IMR-90 (cell line): ENCODE measurements around the gene CDH15. TPM values are rescaled to one million over a fixed set of nuclear protein-coding genes. Genes with fewer than 3 reads are reported as not detected.

ENCODE experiments used
- ATAC-seq: fragments of 200-7000 bp; cut with Tn5 transposase; 2 replicates; pipeline ENCODE4 v1.9.1; 2020; ENCODE audit warnings: low read depth, mild to moderate bottlenecking, moderate library complexity
- BruUV-seq: library from RNA; stranded (reverse); fragments of 400-500 nt; replicated peaks from 2 replicates; lab custom pipeline; 2021; lab: Mats Ljungman, UMichigan
- CTCF ChIA-PET: fragments of 300-600 bp; formaldehyde crosslinking; extraction: SDS; loops from one replicate; lab custom pipeline; 2021; ENCODE audit warnings: antibody characterized with exemption; lab: Yijun Ruan, JAX
- POLR2A ChIA-PET: fragments of 300-600 bp; sonication (Branson Sonifier 250); formaldehyde crosslinking; loops from one replicate; lab custom pipeline; 2022; ENCODE audit warnings: antibody characterized with exemption; ENCODE audit not compliant: unreplicated experiment; lab: Charles Lee
- DNase-seq: peaks from one replicate; pipeline ENCODE4 v3.0.0; 2013
- H2AFZ ChIP-seq: replicated peaks from 2 replicates; pipeline ENCODE3; 2013; ENCODE audit warnings: low read length, mild to moderate bottlenecking; ENCODE audit not compliant: poor library complexity
- H2AK5ac ChIP-seq: 2 replicates; pipeline ENCODE4 v1.6.1; 2013; ENCODE audit warnings: low read depth, low read length, inconsistent platforms
- H2AK9ac ChIP-seq: replicated peaks from 2 replicates; pipeline ENCODE3; 2013; ENCODE audit warnings: mild to moderate bottlenecking, low read depth, low read length, moderate library complexity; ENCODE audit not compliant: poor library complexity
- H2BK120ac ChIP-seq: 2 replicates; pipeline ENCODE4 v1.6.1; 2013; ENCODE audit warnings: low read depth, low read length, inconsistent platforms
- H2BK15ac ChIP-seq: 3 replicates; pipeline ENCODE4 v1.6.1; 2013; ENCODE audit warnings: low read depth, low read length, inconsistent platforms
- H2BK20ac ChIP-seq: 2 replicates; pipeline ENCODE4 v1.6.1; 2013; ENCODE audit warnings: low read depth, mild to moderate bottlenecking, inconsistent platforms, low read length, moderate library complexity
- H2BK5ac ChIP-seq: 2 replicates; pipeline ENCODE4 v1.6.1; 2013; ENCODE audit warnings: mild to moderate bottlenecking, low read depth, low read length, inconsistent platforms; ENCODE audit not compliant: poor library complexity, severe bottlenecking
- H3K14ac ChIP-seq: replicated peaks from 2 replicates; pipeline ENCODE4 v1.6.1; 2013; ENCODE audit warnings: low read depth, low read length, inconsistent platforms
- H3K18ac ChIP-seq: 2 replicates; pipeline ENCODE4 v1.6.1; 2013; ENCODE audit warnings: low read depth, low read length, control low read depth
- H3K23ac ChIP-seq: 2 replicates; pipeline ENCODE4 v1.6.1; 2013; ENCODE audit warnings: low read depth, low read length, inconsistent platforms
- H3K27ac ChIP-seq: 2 replicates; pipeline ENCODE4 v1.5.1; 2013; ENCODE audit warnings: mild to moderate bottlenecking, control low read depth, low read length; ENCODE audit not compliant: insufficient read depth
- H3K27me3 ChIP-seq: 2 replicates; pipeline ENCODE4 v1.6.1; 2013; ENCODE audit warnings: low read length; ENCODE audit not compliant: control insufficient read depth, insufficient read depth
- H3K36me3 ChIP-seq: 2 replicates; pipeline ENCODE4 v1.6.1; 2013; ENCODE audit warnings: low read length, mixed read lengths; ENCODE audit not compliant: control insufficient read depth, insufficient read depth
- H3K4ac ChIP-seq: 2 replicates; pipeline ENCODE4 v1.6.1; 2013; ENCODE audit warnings: low read depth, low read length, inconsistent platforms
- H3K4me1 ChIP-seq: 2 replicates; pipeline ENCODE4 v1.6.1; 2013; ENCODE audit warnings: low read length, mixed read lengths; ENCODE audit not compliant: control insufficient read depth, insufficient read depth
- H3K4me2 ChIP-seq: 2 replicates; pipeline ENCODE4 v1.6.1; 2013; ENCODE audit warnings: low read depth, mild to moderate bottlenecking, control low read depth, low read length, moderate library complexity
- H3K4me3 ChIP-seq: 2 replicates; pipeline ENCODE4 v1.5.1; 2013; ENCODE audit warnings: low read depth, mild to moderate bottlenecking, control low read depth, low read length, moderate library complexity; ENCODE audit not compliant: insufficient read depth
- H3K56ac ChIP-seq: 2 replicates; pipeline ENCODE4 v1.6.1; 2013; ENCODE audit warnings: low read length, inconsistent platforms; ENCODE audit not compliant: insufficient read depth; ENCODE audit errors: extremely low read depth
- H3K79me1 ChIP-seq, 2 experiments: 2 replicates each; pipeline ENCODE4 v1.6.1; 2013; ENCODE audit warnings: low read length in 2 of 2, inconsistent platforms in 1 of 2, low read depth in 1 of 2
- H3K9ac ChIP-seq: 2 replicates; pipeline ENCODE4 v1.6.1; 2013; ENCODE audit warnings: low read depth, low read length, control low read depth
- H3K9me1 ChIP-seq: 2 replicates; pipeline ENCODE4 v1.6.1; 2013; ENCODE audit warnings: low read length, inconsistent platforms; ENCODE audit not compliant: insufficient read depth
- H3K9me3 ChIP-seq: 2 replicates; pipeline ENCODE4 v1.6.1; 2013; ENCODE audit warnings: low read length; ENCODE audit not compliant: control insufficient read depth, insufficient read depth
- H4K20me1 ChIP-seq: 2 replicates; pipeline ENCODE4 v1.6.1; 2013; ENCODE audit warnings: low read length, inconsistent platforms; ENCODE audit not compliant: insufficient read depth
- H4K5ac ChIP-seq: 2 replicates; pipeline ENCODE4 v1.6.1; 2013; ENCODE audit warnings: mild to moderate bottlenecking, low read depth, low read length, control low read depth
- H4K8ac ChIP-seq, 2 experiments: 2 replicates each; pipeline ENCODE4 v1.6.1; 2013; ENCODE audit warnings: low read depth in 2 of 2, low read length in 2 of 2, control low read depth in 1 of 2, inconsistent platforms in 1 of 2
- H4K91ac ChIP-seq: 2 replicates; pipeline ENCODE4 v1.6.1; 2013; ENCODE audit warnings: low read depth, low read length, inconsistent platforms; ENCODE audit not compliant: insufficient read depth
- BHLHE40 ChIP-seq: fragments of 150-350 bp; IDR thresholded peaks from 2 replicates; pipeline ENCODE4 v1.6.1; 2016; ENCODE audit warnings: mild to moderate bottlenecking, low read depth, low read length
- CEBPB ChIP-seq: IDR thresholded peaks from 2 replicates; pipeline ENCODE4 v1.6.1; 2012; ENCODE audit warnings: low read depth, low read length, improper control_type of control experiment
- CHD1 ChIP-seq: IDR thresholded peaks from 2 replicates; pipeline ENCODE4 v1.6.1; 2012; ENCODE audit warnings: low read depth, low read length, improper control_type of control experiment
- FOS ChIP-seq: fragments of 150-350 bp; IDR thresholded peaks from 2 replicates; pipeline ENCODE4 v1.6.1; 2016; ENCODE audit warnings: low read depth, low read length
- MAFK ChIP-seq: IDR thresholded peaks from 2 replicates; pipeline ENCODE4 v1.6.1; 2012; ENCODE audit warnings: low read depth, low read length, improper control_type of control experiment
- MXI1 ChIP-seq: IDR thresholded peaks from 2 replicates; pipeline ENCODE4 v1.6.1; 2012; ENCODE audit warnings: low read depth, mild to moderate bottlenecking, low read length, moderate library complexity, borderline replicate concordance
- NFE2L2 ChIP-seq: fragments of 150-350 bp; IDR thresholded peaks from 2 replicates; pipeline ENCODE4 v1.6.1; 2016; ENCODE audit warnings: low read depth, mild to moderate bottlenecking, low read length
- POLR2A ChIP-seq: IDR thresholded peaks from 2 replicates; pipeline ENCODE4 v1.6.1; 2012; ENCODE audit warnings: mild to moderate bottlenecking, low read depth, low read length
- RAD21 ChIP-seq: IDR thresholded peaks from 2 replicates; pipeline ENCODE4 v1.6.1; 2012; ENCODE audit warnings: low read length, improper control_type of control experiment
- RCOR1 ChIP-seq: IDR thresholded peaks from 2 replicates; pipeline ENCODE4 v1.6.1; 2012; ENCODE audit warnings: mild to moderate bottlenecking, low read length, improper control_type of control experiment; ENCODE audit not compliant: insufficient replicate concordance
- RFX5 ChIP-seq: IDR thresholded peaks from 2 replicates; pipeline ENCODE4 v1.8.0; 2012; ENCODE audit warnings: low read depth, mild to moderate bottlenecking, low read length, moderate library complexity
- SMC3 ChIP-seq: fragments of 150-350 bp; IDR thresholded peaks from 2 replicates; pipeline ENCODE4 v1.6.1; 2016; ENCODE audit warnings: low read depth, mild to moderate bottlenecking, antibody characterized with exemption, low read length, moderate library complexity
- WGBS, 2 experiments: methylation state at CpG; one replicate each; pipeline versions ENCODE4 v1.1.5 to v1.1.7; 2013; ENCODE audit warnings: missing lambda C conversion rate in 2 of 2; ENCODE audit not compliant: insufficient read length in 1 of 2; ENCODE audit errors: extremely low coverage in 2 of 2; 5-methylcytosine and 5-hydroxymethylcytosine counted together
- dilution Hi-C: fragments of 300-500 bp; cut with HindIII; formaldehyde crosslinking; loops from one replicate; pipeline ENCODE4 v1.14.3; 2018; ENCODE audit warnings: low sequenced_read_pairs; ENCODE audit not compliant: unreplicated experiment
- in situ Hi-C: fragments of 300-500 bp; cut with MboI; formaldehyde crosslinking; loops from 3 replicates; pipeline ENCODE4 v1.14.3; 2019; ENCODE audit warnings: low sequenced_read_pairs, inconsistent platforms, mixed read lengths
- intact Hi-C: fragments of 100-400 bp; cut with micrococcal nuclease; formaldehyde crosslinking; loops from 2 replicates; pipeline ENCODE4 v1.10.0; 2022
- polyA plus RNA-seq, 3 experiments: library from polyadenylated mRNA; depleted of rRNA; stranded (reverse); fragments of >200 nt; gene quantifications; 2 replicates each; pipeline ENCODE4 v1.2.3, GENCODE V29; 2012; ENCODE audit warnings: low replicate concordance in 1 of 3
- total RNA-seq: library from RNA; depleted of rRNA; stranded (reverse); fragments of >200 nt; gene quantifications from 2 replicates; pipeline ENCODE4 v1.2.3, GENCODE V29; 2012
- TF ChIP-seq, protein P1 (sequence below): fragments of 150-350 bp; IDR thresholded peaks from 2 replicates; pipeline ENCODE4 v1.6.1; 2016; ENCODE audit warnings: low read depth, mild to moderate bottlenecking, low read length, moderate library complexity, borderline replicate concordance
- TF ChIP-seq, protein P2 (sequence below): fragments of 150-350 bp; IDR thresholded peaks from 2 replicates; pipeline ENCODE4 v1.6.1; 2017; ENCODE audit warnings: mild to moderate bottlenecking, antibody characterized with exemption, low read length, low read depth
- TF ChIP-seq, protein P3 (sequence below): conservative IDR thresholded peaks from 2 replicates; pipeline ENCODE4 v1.5.1; 2012; ENCODE audit warnings: mild to moderate bottlenecking, low read depth, low read length, improper control_type of control experiment

The CDH15 gene
- total and polyA plus RNA-seq, 2 of the 4 experiments (the other 2 are of a cell fraction) = 0.18 to 0.62 TPM

DNA sequence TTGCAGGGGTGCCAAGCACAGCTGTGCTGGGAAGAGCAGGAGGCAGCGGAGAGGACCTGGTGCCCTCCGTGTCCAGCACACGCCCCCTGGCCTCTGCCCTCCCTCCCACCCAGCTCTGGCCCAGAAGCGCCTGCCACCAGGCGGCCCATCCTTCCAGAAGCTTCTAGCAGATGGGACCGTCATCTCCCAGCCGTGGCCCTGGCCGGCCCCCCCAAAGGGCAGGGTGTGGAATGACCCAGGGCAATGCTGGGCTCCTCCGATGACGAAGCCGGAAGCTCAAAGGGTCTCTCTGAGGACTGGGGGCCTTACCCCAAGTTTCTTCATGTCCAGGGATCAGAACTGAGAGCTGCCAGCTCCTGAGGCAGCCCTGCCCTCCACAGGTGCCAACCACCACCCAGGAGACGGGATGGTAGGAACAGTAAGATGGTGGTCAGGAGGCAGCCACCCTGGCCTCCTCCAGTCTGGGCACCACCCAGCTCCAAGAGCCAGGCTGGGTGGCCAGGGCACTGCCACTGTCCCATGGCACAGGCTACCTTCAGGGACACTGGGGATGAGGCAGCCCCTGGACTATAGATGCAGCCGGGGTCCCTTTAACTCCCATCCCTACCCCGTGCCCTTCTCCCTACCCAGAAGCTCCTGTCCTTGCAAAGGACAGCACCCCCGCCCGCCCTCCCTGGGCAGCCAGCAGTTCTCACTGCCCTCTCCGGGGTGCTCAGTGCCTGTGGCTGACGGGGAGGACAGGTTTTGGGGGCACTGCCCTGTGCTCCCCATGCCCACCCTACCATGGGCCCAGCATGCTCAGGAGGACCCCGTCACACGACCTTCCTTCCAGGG is 6.5 kb upstream of the CDH15 start:
- Histone ChIP-seq H3K23ac (no peak overlapping the region), H2AK9ac (no peak overlapping the region), H4K91ac (no peak overlapping the region), H2BK15ac (no peak overlapping the region), H3K4ac (no peak overlapping the region), H3K14ac (no peak overlapping the region), H3K4me2 (no peak overlapping the region), H4K5ac (no peak overlapping the region), H3K79me1 (no peaks in the 10 kb centered on the region), H3K56ac (no peak overlapping the region), H3K4me1 (peaks cover 2% of the 10 kb centered on the region; the same call in 1 of the 2 replicates), H2BK5ac (no peak overlapping the region), H2BK120ac (no peak overlapping the region), H4K8ac (no peak overlapping the region), H3K4me3 (no peak overlapping the region), H3K27me3 (peaks cover 9% of the 10 kb centered on the region), H3K9me1 (no peaks in the 10 kb centered on the region), H3K18ac (no peak overlapping the region), H3K9ac (no peak overlapping the region), H3K27ac (no peak overlapping the region), H3K9me3 (no peaks in the 10 kb centered on the region), H3K36me3 (no peaks in the 10 kb centered on the region), H2BK20ac (no peak overlapping the region), H2AK5ac (no peak overlapping the region), H4K20me1 (no peaks in the 10 kb centered on the region), H2AFZ (peak overlapping the region; percentile 21)
- 74% methylated on average over 7 of the region's 20 CpGs; no CpG with 5 or more reads in 1 of the 2 experiments for WGBS, 2 experiments
- intact Hi-C loops (no loop called here), dilution Hi-C loops (no loop called here), in situ Hi-C loops (loop anchor here (10.0 kb wide), 1 partner anchor 420 kb away; no protein-coding TSS in a partner anchor)
- ChIA-PET CTCF (no interaction called here), POLR2A (no interaction called here)
- ATAC-seq = no peak
- no peak for DNase-seq
- no TSS peak for BruUV-seq
- no peak for TF ChIP-seq RFX5
- no peak for TF ChIP-seq RCOR1
- no peak for TF ChIP-seq SMC3
- no peak for TF ChIP-seq FOS
- TF ChIP-seq NFE2L2 = no peak
- TF ChIP-seq CHD1 = no peak
- TF ChIP-seq, protein P1, sequence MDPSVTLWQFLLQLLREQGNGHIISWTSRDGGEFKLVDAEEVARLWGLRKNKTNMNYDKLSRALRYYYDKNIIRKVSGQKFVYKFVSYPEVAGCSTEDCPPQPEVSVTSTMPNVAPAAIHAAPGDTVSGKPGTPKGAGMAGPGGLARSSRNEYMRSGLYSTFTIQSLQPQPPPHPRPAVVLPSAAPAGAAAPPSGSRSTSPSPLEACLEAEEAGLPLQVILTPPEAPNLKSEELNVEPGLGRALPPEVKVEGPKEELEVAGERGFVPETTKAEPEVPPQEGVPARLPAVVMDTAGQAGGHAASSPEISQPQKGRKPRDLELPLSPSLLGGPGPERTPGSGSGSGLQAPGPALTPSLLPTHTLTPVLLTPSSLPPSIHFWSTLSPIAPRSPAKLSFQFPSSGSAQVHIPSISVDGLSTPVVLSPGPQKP = no peak
- no peak for TF ChIP-seq MXI1
- no peak for TF ChIP-seq RAD21
- no peak for TF ChIP-seq CEBPB
- TF ChIP-seq, protein P2, sequence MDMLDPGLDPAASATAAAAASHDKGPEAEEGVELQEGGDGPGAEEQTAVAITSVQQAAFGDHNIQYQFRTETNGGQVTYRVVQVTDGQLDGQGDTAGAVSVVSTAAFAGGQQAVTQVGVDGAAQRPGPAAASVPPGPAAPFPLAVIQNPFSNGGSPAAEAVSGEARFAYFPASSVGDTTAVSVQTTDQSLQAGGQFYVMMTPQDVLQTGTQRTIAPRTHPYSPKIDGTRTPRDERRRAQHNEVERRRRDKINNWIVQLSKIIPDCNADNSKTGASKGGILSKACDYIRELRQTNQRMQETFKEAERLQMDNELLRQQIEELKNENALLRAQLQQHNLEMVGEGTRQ = no peak
- no peak for TF ChIP-seq MAFK
- TF ChIP-seq BHLHE40 = no peak
- TF ChIP-seq POLR2A = no peak
- TF ChIP-seq, protein P3, sequence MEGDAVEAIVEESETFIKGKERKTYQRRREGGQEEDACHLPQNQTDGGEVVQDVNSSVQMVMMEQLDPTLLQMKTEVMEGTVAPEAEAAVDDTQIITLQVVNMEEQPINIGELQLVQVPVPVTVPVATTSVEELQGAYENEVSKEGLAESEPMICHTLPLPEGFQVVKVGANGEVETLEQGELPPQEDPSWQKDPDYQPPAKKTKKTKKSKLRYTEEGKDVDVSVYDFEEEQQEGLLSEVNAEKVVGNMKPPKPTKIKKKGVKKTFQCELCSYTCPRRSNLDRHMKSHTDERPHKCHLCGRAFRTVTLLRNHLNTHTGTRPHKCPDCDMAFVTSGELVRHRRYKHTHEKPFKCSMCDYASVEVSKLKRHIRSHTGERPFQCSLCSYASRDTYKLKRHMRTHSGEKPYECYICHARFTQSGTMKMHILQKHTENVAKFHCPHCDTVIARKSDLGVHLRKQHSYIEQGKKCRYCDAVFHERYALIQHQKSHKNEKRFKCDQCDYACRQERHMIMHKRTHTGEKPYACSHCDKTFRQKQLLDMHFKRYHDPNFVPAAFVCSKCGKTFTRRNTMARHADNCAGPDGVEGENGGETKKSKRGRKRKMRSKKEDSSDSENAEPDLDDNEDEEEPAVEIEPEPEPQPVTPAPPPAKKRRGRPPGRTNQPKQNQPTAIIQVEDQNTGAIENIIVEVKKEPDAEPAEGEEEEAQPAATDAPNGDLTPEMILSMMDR = no peak
